Mononuclear cell (primary cell): Measurements from ENCODE around the gene EREG. TPM values are rescaled to one million over a fixed set of nuclear protein-coding genes. Genes with fewer than 3 reads are reported as not detected.

Experiments
- H3K27me3 ChIP-seq: 2 replicates; pipeline ENCODE4 v1.6.0; 2011; ENCODE audit warnings: low read length, control low read depth; ENCODE audit not compliant: insufficient read depth
- H3K4me1 ChIP-seq: 2 replicates; pipeline ENCODE4 v1.5.1; 2011; ENCODE audit warnings: mild to moderate bottlenecking, low read length, control low read depth; ENCODE audit not compliant: insufficient read depth
- H3K4me3 ChIP-seq: 2 replicates; pipeline ENCODE4 v1.5.1; 2011; ENCODE audit warnings: mild to moderate bottlenecking, low read length, moderate library complexity
- H3K9me3 ChIP-seq: 2 replicates; pipeline ENCODE4 v1.5.1; 2011; ENCODE audit warnings: low read depth, mild to moderate bottlenecking, control low read depth, low read length
- total RNA-seq: library from RNA; depleted of rRNA; stranded (reverse); fragments of >200 nt; gene quantifications from one replicate; pipeline ENCODE4 v1.2.3, GENCODE V29; 2012

Gene EREG
- total RNA-seq, 1 donor = 240 TPM

- Histone ChIP-seq H3K27me3 (peaks cover 18% of the 10 kb centered on the region), H3K4me1 (peaks cover 26% of the 10 kb centered on the region), H3K4me3 (no peak overlapping the region), H3K9me3 (no peaks in the 10 kb centered on the region)
These were observed 2.8 kb downstream of the EREG start for GRCh38 chr4:74367656-74368290.

DNA sequence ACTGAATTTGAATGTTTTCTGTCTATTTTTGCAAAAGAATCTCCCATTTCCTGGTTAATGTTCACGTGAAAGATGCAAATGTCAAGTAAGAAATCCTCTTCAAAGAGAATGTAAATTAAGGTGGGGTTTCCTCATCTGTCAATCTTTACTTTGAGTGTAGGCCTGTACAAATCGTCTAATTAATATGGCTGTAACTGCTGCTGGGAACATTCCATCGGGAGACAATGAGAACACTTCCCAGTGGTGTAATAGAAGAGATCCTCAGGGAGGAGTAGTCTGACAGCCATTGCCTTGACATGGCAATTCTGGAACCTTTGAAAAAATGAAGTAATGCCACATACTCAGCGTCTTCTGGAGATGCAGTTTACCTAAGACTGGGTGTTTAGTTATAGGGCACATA is 3.7 kb downstream of the EREG start:
- H3K27me3 ChIP-seq = peaks cover 18% of the 10 kb centered on the region

GRCh38 chr4:74369855-74370254 is 4.9 kb downstream of the EREG start:
- Histone ChIP-seq H3K4me1 (peaks cover 27% of the 10 kb centered on the region), H3K9me3 (no peaks in the 10 kb centered on the region), H3K27me3 (peaks cover 11% of the 10 kb centered on the region), H3K4me3 (no peak overlapping the region)

More for the DNA sequence above, 3.7 kb downstream of the EREG start:
- Histone ChIP-seq H3K4me3 (no peak overlapping the region), H3K4me1 (peaks cover 26% of the 10 kb centered on the region), H3K9me3 (no peaks in the 10 kb centered on the region)

GRCh38 chr4:74370912-74371311 is 6.0 kb downstream of the EREG start:
- Histone ChIP-seq H3K27me3 (peaks cover 5% of the 10 kb centered on the region), H3K9me3 (no peaks in the 10 kb centered on the region), H3K4me1 (peaks cover 18% of the 10 kb centered on the region), H3K4me3 (no peak overlapping the region)

GRCh38 chr4:74374128-74374527 is 9.2 kb downstream of the EREG start:
- Histone ChIP-seq H3K4me1 (peaks cover 9% of the 10 kb centered on the region), H3K27me3 (no peaks in the 10 kb centered on the region), H3K9me3 (no peaks in the 10 kb centered on the region), H3K4me3 (no peak overlapping the region)

GRCh38 chr4:74374561-74375327 is 9.8 kb downstream of the EREG start:
- Histone ChIP-seq H3K4me1 (peaks cover 9% of the 10 kb centered on the region), H3K27me3 (no peaks in the 10 kb centered on the region), H3K4me3 (no peak overlapping the region), H3K9me3 (no peaks in the 10 kb centered on the region)

GRCh38 chr4:74375824-74376426 is 11.0 kb downstream of the EREG start:
- peaks cover 9% of the 10 kb centered on the region for H3K4me1 ChIP-seq
- no peaks in the 10 kb centered on the region for H3K9me3 ChIP-seq
- H3K27me3 ChIP-seq = no peaks in the 10 kb centered on the region
- no peak overlapping the region for H3K4me3 ChIP-seq

DNA sequence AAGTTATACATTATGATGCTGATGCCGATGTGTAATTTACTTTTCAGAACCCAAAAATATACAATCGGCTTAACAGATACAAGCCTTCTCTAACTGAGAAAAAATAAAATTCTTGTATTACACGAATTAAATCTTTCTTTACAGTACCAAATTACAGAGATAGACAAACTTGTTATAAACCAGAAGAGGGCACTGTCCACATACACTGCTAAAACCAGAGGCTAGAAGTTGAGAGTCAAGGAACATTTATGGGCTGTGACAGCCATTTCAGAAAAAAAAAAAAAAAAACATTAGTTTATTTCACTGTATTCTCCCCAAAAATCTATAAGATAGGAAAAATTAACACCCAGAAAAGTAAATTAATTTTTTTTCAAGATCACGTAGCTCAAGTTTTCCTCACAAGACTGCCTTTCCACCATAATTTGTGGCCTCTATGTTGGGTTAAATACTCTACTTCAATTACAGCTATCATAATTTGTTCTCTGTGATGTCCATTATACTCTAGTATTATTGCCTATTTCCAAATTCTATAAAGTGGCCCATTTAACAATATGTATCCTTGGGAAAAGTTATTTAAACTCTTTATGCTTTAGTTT is 12.0 kb downstream of the EREG start:
- Histone ChIP-seq H3K9me3 (no peaks in the 10 kb centered on the region), H3K4me3 (no peak overlapping the region), H3K27me3 (no peaks in the 10 kb centered on the region), H3K4me1 (peaks cover 9% of the 10 kb centered on the region)

DNA sequence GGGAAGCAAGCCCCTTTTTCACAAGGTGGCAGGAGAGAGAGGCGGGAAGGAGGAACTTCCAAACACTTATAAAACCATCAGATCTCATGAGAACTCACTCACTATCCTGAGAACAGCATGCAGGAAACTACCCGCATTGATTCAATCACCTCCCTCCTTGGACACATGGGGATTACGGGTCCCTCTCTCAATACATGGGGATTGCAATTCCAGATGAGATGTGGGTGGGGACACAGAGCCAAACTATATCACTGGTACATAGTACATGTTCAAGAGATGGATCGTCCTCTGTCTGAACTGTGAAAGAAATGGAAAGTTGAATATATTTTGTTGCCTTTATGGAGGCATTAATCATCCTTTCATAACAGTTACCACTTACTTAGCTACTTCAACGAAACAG is 12.8 kb downstream of the EREG start:
- no peaks in the 10 kb centered on the region for H3K27me3 ChIP-seq
- H3K9me3 ChIP-seq = no peaks in the 10 kb centered on the region
- peaks cover 9% of the 10 kb centered on the region for H3K4me1 ChIP-seq
- no peak overlapping the region for H3K4me3 ChIP-seq

GRCh38 chr4:74378573-74378972 is 13.6 kb downstream of the EREG start:
- Histone ChIP-seq H3K4me3 (no peak overlapping the region), H3K27me3 (no peaks in the 10 kb centered on the region), H3K4me1 (peaks cover 9% of the 10 kb centered on the region), H3K9me3 (no peaks in the 10 kb centered on the region)

GRCh38 chr4:74379912-74380311 is 15.0 kb downstream of the EREG start:
- Histone ChIP-seq H3K27me3 (no peaks in the 10 kb centered on the region), H3K9me3 (no peaks in the 10 kb centered on the region), H3K4me1 (no peaks in the 10 kb centered on the region), H3K4me3 (no peak overlapping the region)

- peaks cover 7% of the 10 kb centered on the region for H3K4me1 ChIP-seq
- H3K4me3 ChIP-seq = no peak overlapping the region
- H3K9me3 ChIP-seq = no peaks in the 10 kb centered on the region
- H3K27me3 ChIP-seq = no peaks in the 10 kb centered on the region
These were observed 20.4 kb downstream of the EREG start for GRCh38 chr4:74385386-74385785.

GRCh38 chr4:74386159-74386558 is 21.2 kb downstream of the EREG start:
- peaks cover 7% of the 10 kb centered on the region for H3K4me1 ChIP-seq
- no peaks in the 10 kb centered on the region for H3K9me3 ChIP-seq
- no peak overlapping the region for H3K4me3 ChIP-seq
- H3K27me3 ChIP-seq = no peaks in the 10 kb centered on the region

DNA sequence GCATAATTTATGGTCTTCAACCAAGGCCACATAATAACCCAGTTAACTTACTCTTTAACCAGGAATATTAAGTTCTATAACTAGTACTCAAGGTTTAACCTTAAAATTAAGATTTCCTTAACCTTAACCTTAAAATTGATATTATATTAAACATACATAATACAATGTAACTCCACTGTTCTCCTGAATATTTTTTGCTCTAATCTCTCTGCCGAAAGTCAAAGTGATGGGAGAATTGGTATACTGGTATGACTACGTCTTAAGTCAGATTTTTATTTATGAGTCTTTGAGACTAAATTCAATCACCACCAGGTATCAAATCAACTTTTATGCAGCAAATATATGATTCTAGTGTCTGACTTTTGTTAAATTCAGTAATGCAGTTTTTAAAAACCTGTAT is 22.8 kb downstream of the EREG start:
- H3K27me3 ChIP-seq = no peaks in the 10 kb centered on the region
- H3K4me3 ChIP-seq = no peak overlapping the region
- peaks cover 7% of the 10 kb centered on the region for H3K4me1 ChIP-seq
- no peaks in the 10 kb centered on the region for H3K9me3 ChIP-seq

- Histone ChIP-seq H3K4me1 (peaks cover 7% of the 10 kb centered on the region), H3K4me3 (no peak overlapping the region), H3K9me3 (no peaks in the 10 kb centered on the region), H3K27me3 (no peaks in the 10 kb centered on the region)
These were observed 24.5 kb downstream of the EREG start for GRCh38 chr4:74389494-74389893.
